Kidney (tissue), 14 donors: ENCODE measurements around the gene DNAAF5. TPM values are rescaled to one million over a fixed set of nuclear protein-coding genes. Genes with fewer than 3 reads are reported as not detected.

ENCODE experiments used
- DNase-seq, 5 donors: peaks; one replicate each; pipeline ENCODE4 v3.0.0-alpha.2; 2013 to 2020
- FAIRE-seq: peaks from 2 replicates; lab custom pipeline; 2012; peaks lifted over from hg19 to GRCh38; lab: Jason Lieb, UNC
- H3K27ac ChIP-seq, 2 donors: one replicate each; pipeline ENCODE4 v1.7.0; 2013; ENCODE audit warnings: low read depth in 2 of 2, low read length in 2 of 2, inconsistent platforms in 1 of 2
- H3K27me3 ChIP-seq: one replicate; pipeline ENCODE4 v1.7.1; 2013; ENCODE audit warnings: low read length, inconsistent platforms; ENCODE audit not compliant: control insufficient read depth, insufficient read depth
- H3K36me3 ChIP-seq, 3 donors: one replicate each; pipeline versions ENCODE4 v1.7.0 to v1.7.1; 2013; ENCODE audit warnings: low read length in 3 of 3, control low read depth in 1 of 3, inconsistent platforms in 1 of 3; ENCODE audit not compliant: insufficient read depth in 3 of 3, control insufficient read depth in 2 of 3
- H3K4me1 ChIP-seq, 3 donors: one replicate each; pipeline versions ENCODE4 v1.7.0 to v1.7.1; 2013; ENCODE audit warnings: low read length in 3 of 3, inconsistent platforms in 1 of 3, low read depth in 1 of 3; ENCODE audit not compliant: control insufficient read depth in 2 of 3, insufficient read depth in 2 of 3
- H3K4me3 ChIP-seq, 3 donors: one replicate each; pipeline versions ENCODE4 v1.7.0 to v1.8.1; 2013; ENCODE audit warnings: low read length in 3 of 3, control low read depth in 1 of 3, inconsistent platforms in 1 of 3
- H3K9ac ChIP-seq, 3 donors: one replicate each; pipeline versions ENCODE4 v1.7.0 to v1.7.1; 2013; ENCODE audit warnings: low read length in 3 of 3, control low read depth in 1 of 3, inconsistent platforms in 1 of 3
- H3K9me3 ChIP-seq, 3 donors: one replicate each; pipeline versions ENCODE4 v1.7.0 to v1.7.1; 2013; ENCODE audit warnings: low read length in 3 of 3, control low read depth in 1 of 3, inconsistent platforms in 1 of 3; ENCODE audit not compliant: control insufficient read depth in 2 of 3, insufficient read depth in 1 of 3
- intact Hi-C: fragments of 100-400 bp; cut with DNase I; formaldehyde crosslinking; loops from one replicate; pipeline ENCODE4 v1.11.1; 2022
- polyA plus RNA-seq: library from polyadenylated mRNA; stranded (reverse); fragments of 350-450 nt; fragmentation: Illumina TruSeq; extraction: RNeasy Lipid Tissue Mini Kit (QIAGEN cat#74804); gene quantifications from one replicate; pipeline ENCODE4 v1.2.3, GENCODE V29; 2014; ENCODE audit warnings: low read depth, low replicate concordance; ENCODE audit not compliant: insufficient read depth
- total RNA-seq: library from RNA; stranded (reverse); fragmentation: NEBNext Ultra II Directional; extraction: Animal tissue kit (Norgen Biotek cat#: 25700); gene quantifications from one replicate; pipeline ENCODE4 v1.2.1, GENCODE V29; 2021
- TF ChIP-seq, protein P1 (sequence below): IDR thresholded peaks from 3 replicates; pipeline ENCODE4 v1.5.1; 2012; ENCODE audit warnings: mild to moderate bottlenecking, moderate library complexity, borderline replicate concordance; ENCODE audit not compliant: insufficient read depth; ENCODE audit errors: extremely low read depth
- donor health status: control.
- donor health status: control.
- donor health status: control.
- donor health status: control.
- donor health status: control.
- donor health status: DM: yes; HTN: yes; CAD: no.
- donor health status: Normal renal cell carcinoma (clear cell type).

Gene DNAAF5
- total and polyA plus RNA-seq, 2 donors from 2014 or later: 11.6 to 29.7 TPM

DNA sequence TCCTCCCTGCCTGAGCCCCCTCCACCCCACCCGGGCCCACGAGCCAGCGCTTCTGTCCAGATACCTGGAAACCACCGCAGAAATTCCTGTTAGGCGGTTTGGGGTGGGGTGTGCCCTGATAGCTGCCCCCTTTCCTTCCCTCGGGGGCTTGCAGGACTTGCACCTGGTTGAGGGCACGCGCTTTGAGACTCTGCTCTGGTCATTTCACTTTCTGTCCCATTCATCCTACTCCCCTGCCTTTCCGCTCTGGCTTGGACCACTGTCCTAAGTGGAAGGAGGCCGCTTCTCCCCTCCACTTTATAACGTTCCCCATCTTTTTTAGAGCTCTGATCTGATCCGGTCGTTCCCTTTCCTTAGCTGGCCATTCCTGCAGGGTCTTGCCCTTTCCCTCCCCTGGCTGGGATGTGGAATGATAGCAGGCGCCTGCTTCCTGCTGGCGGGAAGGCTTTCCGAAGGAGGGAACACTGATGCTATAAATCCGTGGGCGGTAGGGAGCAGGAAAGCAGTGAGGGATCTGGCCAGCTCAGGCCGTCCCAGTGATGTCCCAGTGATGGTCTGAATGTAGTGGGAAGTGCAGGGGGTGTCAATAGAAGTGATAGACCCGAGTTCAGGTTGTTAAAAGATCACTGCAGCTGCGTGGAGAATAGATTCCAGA is 1.4 kb downstream of the DNAAF5 start:
- TF ChIP-seq, protein P1, sequence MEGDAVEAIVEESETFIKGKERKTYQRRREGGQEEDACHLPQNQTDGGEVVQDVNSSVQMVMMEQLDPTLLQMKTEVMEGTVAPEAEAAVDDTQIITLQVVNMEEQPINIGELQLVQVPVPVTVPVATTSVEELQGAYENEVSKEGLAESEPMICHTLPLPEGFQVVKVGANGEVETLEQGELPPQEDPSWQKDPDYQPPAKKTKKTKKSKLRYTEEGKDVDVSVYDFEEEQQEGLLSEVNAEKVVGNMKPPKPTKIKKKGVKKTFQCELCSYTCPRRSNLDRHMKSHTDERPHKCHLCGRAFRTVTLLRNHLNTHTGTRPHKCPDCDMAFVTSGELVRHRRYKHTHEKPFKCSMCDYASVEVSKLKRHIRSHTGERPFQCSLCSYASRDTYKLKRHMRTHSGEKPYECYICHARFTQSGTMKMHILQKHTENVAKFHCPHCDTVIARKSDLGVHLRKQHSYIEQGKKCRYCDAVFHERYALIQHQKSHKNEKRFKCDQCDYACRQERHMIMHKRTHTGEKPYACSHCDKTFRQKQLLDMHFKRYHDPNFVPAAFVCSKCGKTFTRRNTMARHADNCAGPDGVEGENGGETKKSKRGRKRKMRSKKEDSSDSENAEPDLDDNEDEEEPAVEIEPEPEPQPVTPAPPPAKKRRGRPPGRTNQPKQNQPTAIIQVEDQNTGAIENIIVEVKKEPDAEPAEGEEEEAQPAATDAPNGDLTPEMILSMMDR: no peak
- Histone ChIP-seq H3K9me3 (no peaks in the 10 kb centered on the region), H3K27ac (no peak overlapping the region), H3K36me3 (peaks cover 2 to 8% (median 7%) of the 10 kb centered on the region in 3 donors), H3K4me3 (peak overlapping the region in 2 of 3 donors; percentile 3 to 9), H3K27me3 (no peaks in the 10 kb centered on the region), H3K9ac (no peak overlapping the region), H3K4me1 (peaks cover 0 to 22% (median 18%) of the 10 kb centered on the region in 3 donors)
- no peak for FAIRE-seq
- DNase-seq: no peak
- intact Hi-C loops: no loop called here

DNA sequence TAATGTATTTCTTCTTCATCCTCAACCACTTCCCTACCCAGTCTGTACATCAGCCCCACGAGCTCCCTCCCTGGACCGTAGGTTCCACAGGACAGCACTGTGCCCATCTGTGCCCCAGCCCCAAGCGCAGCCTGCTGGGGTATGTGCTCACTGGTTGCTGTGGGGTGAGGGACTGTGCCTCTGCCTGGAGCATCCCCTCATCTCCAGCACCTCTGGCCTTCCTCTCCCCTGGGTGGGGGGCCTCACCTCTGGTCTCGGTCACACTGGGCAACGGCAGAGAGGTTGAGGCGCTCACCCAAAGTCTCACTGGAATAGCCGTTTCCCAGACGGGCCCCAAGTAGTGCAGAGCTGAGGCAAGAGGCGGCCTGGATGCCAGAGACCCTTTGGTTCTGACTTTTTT is 2.1 kb downstream of the DNAAF5 start:
- H3K4me3 ChIP-seq: no peak overlapping the region
- H3K36me3 ChIP-seq: peaks cover 2 to 8% (median 7%) of the 10 kb centered on the region in 3 donors
- no peaks in the 10 kb centered on the region for H3K9me3 ChIP-seq
- no peak overlapping the region for H3K9ac ChIP-seq
- peaks cover 0 to 22% (median 18%) of the 10 kb centered on the region in 3 donors for H3K4me1 ChIP-seq
- no peak for DNase-seq
- no peaks in the 10 kb centered on the region for H3K27me3 ChIP-seq
- intact Hi-C loops: no loop called here
- TF ChIP-seq, protein P1: no peak
- no peak for FAIRE-seq
- H3K27ac ChIP-seq: no peak overlapping the region

DNA sequence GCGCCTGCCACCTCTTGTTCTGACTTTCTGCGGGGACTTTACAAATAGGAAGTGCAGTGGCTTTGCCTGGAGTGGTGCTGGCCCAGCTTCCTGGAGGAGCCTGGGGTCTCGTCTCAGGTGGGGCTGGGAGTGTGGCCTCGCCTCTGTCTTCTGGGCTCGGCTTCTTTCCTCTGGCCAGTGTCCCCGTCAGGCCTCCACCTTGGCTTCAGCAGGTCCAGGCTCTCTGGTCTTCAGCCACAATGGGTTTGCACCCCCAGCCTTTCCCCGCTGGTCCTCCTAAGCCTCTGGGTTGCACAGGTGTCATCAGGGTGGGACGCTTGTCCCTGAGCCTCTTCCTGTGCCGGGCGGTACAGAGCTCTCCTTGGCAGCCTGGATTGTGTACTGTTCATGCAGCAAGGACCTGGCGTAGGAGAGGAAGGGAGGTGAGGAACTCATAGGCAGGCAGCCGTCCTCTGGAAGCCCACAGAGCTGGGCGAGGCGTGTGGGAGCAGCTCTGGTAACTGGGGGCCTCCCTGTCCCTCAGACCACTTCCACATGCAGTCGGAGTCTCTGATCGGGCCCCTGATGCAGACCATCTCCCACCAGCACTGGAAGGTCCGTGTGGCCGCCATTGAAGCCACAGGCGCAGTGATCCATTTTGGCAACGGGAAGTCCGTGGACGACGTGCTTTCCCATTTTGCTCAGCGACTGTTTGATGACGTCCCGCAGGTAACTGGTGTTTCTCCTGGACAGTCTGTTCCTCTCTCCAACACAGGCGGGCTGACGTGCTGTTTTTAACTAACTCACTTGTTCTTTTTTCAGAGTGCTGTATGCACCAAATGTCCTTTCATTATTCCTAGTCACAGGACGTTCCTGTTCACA is 2.9 kb downstream of the DNAAF5 start:
- Histone ChIP-seq H3K36me3 (peaks cover 6 to 13% (median 7%) of the 10 kb centered on the region in 3 donors), H3K27me3 (no peaks in the 10 kb centered on the region), H3K27ac (no peak overlapping the region), H3K9me3 (peaks cover 0 to 6% (median 2%) of the 10 kb centered on the region in 3 donors), H3K4me1 (peaks cover 0 to 22% (median 18%) of the 10 kb centered on the region in 3 donors), H3K9ac (no peak overlapping the region), H3K4me3 (no peak overlapping the region)
- TF ChIP-seq, protein P1: no peak
- intact Hi-C loops: no loop called here
- FAIRE-seq (no peak), DNase-seq (peak in 1 of 5 donors; percentile 25)
